Middle frontal gyrus (tissue), 1 donor: ENCODE measurements around the gene CDPF1.
"Not testable (repeated sequence)": the region's sequence is repeated elsewhere in the genome, so short reads cannot be mapped to it uniquely, and the experiment has no call there.

Experiments
- DNase-seq: peaks from one replicate; pipeline ENCODE4 v3.0.0-alpha.2; 2015; ENCODE audit warnings: low spot score; ENCODE audit errors: extremely low spot score

Gene CDPF1

GRCh38 chr22:46226577-46226976 is 23.5 kb downstream of the CDPF1 start:
- no peak for DNase-seq

GRCh38 chr22:46225631-46226030 is 24.5 kb downstream of the CDPF1 start:
- no peak for DNase-seq

- no peak for DNase-seq
Measured at GRCh38 chr22:46224898-46225290, 25.2 kb downstream of the CDPF1 start.

GRCh38 chr22:46224044-46224897 is 25.8 kb downstream of the CDPF1 start:
- DNase-seq = no peak

GRCh38 chr22:46220921-46221320 is 29.2 kb downstream of the CDPF1 start:
- DNase-seq = no peak

GRCh38 chr22:46219636-46220035 is 30.5 kb downstream of the CDPF1 start:
- DNase-seq = no peak

GRCh38 chr22:46214616-46215015 is 35.5 kb downstream of the CDPF1 start:
- DNase-seq = no peak

GRCh38 chr22:46214149-46214548 is 35.9 kb downstream of the CDPF1 start:
- DNase-seq = no peak

- no peak for DNase-seq
Measured at GRCh38 chr22:46213052-46213451, 37.0 kb downstream of the CDPF1 start.

GRCh38 chr22:46212195-46212594 is 37.9 kb downstream of the CDPF1 start:
- DNase-seq = no peak

GRCh38 chr22:46209262-46209661 is 40.8 kb downstream of the CDPF1 start:
- no peak for DNase-seq

- DNase-seq = no peak
Measured at GRCh38 chr22:46203601-46203980, 46.5 kb downstream of the CDPF1 start.

GRCh38 chr22:46202897-46203600 is 47.0 kb downstream of the CDPF1 start:
- DNase-seq = no peak

GRCh38 chr22:46201059-46201757 is 48.9 kb downstream of the CDPF1 start:
- DNase-seq = no peak

- DNase-seq = not testable (repeated sequence)
Measured at GRCh38 chr22:46198806-46199205, 51.3 kb downstream of the CDPF1 start.

- no peak for DNase-seq
Measured at GRCh38 chr22:46198274-46198673, 51.8 kb downstream of the CDPF1 start.

GRCh38 chr22:46196278-46196677 is 53.8 kb downstream of the CDPF1 start:
- DNase-seq = no peak

GRCh38 chr22:46195487-46196165 is 54.5 kb downstream of the CDPF1 start:
- DNase-seq = no peak
